GM23338 (cell line): Measurements from ENCODE around the gene CLIP2.

ENCODE experiments used
- CREB1 ChIP-seq: fragments of 250-450 bp; sonication (Bioruptor Pico); IDR thresholded peaks from 2 replicates; pipeline ENCODE4 v1.5.0; 2020; ENCODE audit warnings: low read depth, mild to moderate bottlenecking, moderate library complexity
- EZH2 ChIP-seq: fragments of 200-600 bp; sonication (generic); IDR thresholded peaks from one replicate; pipeline ENCODE4 v1.8.0; 2017; ENCODE audit warnings: antibody characterized with exemption, mild to moderate bottlenecking, low read depth; ENCODE audit not compliant: unreplicated experiment
- EZH2phosphoT487 ChIP-seq: fragments of 200-600 bp; sonication (generic); IDR thresholded peaks from one replicate; pipeline ENCODE4 v1.8.1; 2018; ENCODE audit warnings: antibody characterized with exemption; ENCODE audit not compliant: unreplicated experiment
- JUNB ChIP-seq: IDR thresholded peaks from one replicate; pipeline ENCODE4 v1.6.1; 2016; ENCODE audit warnings: antibody characterized with exemption; ENCODE audit not compliant: unreplicated experiment
- NANOG ChIP-seq: IDR thresholded peaks from 2 replicates; pipeline ENCODE4 v1.6.1; 2016; ENCODE audit warnings: antibody characterized with exemption, borderline replicate concordance
- POLR2AphosphoS5 ChIP-seq: IDR thresholded peaks from 2 replicates; pipeline ENCODE4 v1.6.1; 2016; ENCODE audit warnings: antibody characterized with exemption, low read depth
- STAT1 ChIP-seq: IDR thresholded peaks from one replicate; pipeline ENCODE4 v1.6.1; 2016; ENCODE audit warnings: antibody characterized with exemption; ENCODE audit not compliant: unreplicated experiment
- ZNF114 ChIP-seq: fragments of 250-450 bp; sonication (Bioruptor Pico); IDR thresholded peaks from 2 replicates; pipeline ENCODE4 v1.5.0; 2020; ENCODE audit warnings: mild to moderate bottlenecking, moderate library complexity
- ZNF331 ChIP-seq: fragments of 250-450 bp; sonication (Bioruptor Pico); IDR thresholded peaks from 2 replicates; pipeline ENCODE4 v1.5.0; 2020; ENCODE audit warnings: low read depth, mild to moderate bottlenecking, moderate library complexity
- TF ChIP-seq, protein P1 (sequence below): IDR thresholded peaks from 2 replicates; pipeline ENCODE4 v1.6.1; 2016; ENCODE audit warnings: antibody characterized with exemption
- TF ChIP-seq, protein P2 (sequence below), 2 experiments: fragments of 200-600 bp in 1 of 2; sonication (generic) in 1 of 2; conservative IDR thresholded peaks; 2 replicates each; pipeline versions ENCODE4 v1.5.1 to v1.6.1; 2016 to 2017; ENCODE audit warnings: antibody characterized with exemption in 2 of 2, low read depth in 2 of 2, mild to moderate bottlenecking in 2 of 2, moderate library complexity in 1 of 2
- TF ChIP-seq, protein P3 (sequence below): IDR thresholded peaks from one replicate; pipeline ENCODE4 v1.6.1; 2018; ENCODE audit warnings: antibody characterized with exemption; ENCODE audit not compliant: unreplicated experiment
- TF ChIP-seq, protein P4 (sequence below): fragments of 250-450 bp; sonication (Bioruptor Pico); IDR thresholded peaks from 2 replicates; pipeline ENCODE4 v1.5.0; 2020; ENCODE audit warnings: mild to moderate bottlenecking, moderate library complexity

DNA sequence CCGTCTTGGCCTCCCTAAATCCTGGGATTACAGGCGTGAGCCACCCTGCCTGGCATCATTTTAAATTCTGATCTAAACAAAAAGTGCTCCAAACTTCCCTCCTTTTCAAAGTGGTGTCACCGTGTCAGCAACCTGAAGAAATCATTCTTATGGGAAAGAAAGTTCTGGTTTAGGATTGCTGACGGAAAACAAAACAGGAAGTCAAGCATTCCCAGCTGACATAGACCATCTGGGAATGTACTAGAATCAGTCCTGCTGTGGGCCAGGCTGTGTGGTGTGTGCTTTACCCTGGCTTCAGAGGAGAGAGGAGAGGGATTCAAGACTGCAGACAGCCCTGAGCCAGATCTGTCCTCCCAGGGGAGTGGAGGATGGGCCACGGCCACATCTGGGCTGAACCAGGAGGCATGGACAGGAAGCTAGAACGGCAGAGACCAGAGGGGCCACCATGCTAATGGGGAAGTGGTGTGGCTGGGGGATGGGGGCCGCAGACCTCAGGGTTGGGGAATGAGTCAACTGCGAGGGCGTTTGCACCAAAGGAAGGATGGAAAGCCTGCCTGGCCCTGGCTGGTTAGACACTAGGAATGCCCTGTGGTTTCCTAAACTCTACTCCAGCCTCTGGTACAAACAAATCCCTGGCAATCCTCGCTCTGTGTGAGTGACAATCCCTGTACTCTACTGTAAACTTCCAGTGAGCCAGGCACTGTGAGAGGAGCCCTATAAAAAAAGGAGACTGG is 16.7 kb upstream of the CLIP2 start:
- TF ChIP-seq, protein P1, sequence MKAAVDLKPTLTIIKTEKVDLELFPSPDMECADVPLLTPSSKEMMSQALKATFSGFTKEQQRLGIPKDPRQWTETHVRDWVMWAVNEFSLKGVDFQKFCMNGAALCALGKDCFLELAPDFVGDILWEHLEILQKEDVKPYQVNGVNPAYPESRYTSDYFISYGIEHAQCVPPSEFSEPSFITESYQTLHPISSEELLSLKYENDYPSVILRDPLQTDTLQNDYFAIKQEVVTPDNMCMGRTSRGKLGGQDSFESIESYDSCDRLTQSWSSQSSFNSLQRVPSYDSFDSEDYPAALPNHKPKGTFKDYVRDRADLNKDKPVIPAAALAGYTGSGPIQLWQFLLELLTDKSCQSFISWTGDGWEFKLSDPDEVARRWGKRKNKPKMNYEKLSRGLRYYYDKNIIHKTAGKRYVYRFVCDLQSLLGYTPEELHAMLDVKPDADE: no peak
- TF ChIP-seq JUNB (no peak), POLR2AphosphoS5 (no peak), STAT1 (no peak), EZH2 (no peak), EZH2phosphoT487 (no peak), CREB1 (no peak), ZNF114 (CRISPR knock-in tag) (no peak), ZNF331 (no peak), NANOG (no peak)
- TF ChIP-seq, protein P2, sequence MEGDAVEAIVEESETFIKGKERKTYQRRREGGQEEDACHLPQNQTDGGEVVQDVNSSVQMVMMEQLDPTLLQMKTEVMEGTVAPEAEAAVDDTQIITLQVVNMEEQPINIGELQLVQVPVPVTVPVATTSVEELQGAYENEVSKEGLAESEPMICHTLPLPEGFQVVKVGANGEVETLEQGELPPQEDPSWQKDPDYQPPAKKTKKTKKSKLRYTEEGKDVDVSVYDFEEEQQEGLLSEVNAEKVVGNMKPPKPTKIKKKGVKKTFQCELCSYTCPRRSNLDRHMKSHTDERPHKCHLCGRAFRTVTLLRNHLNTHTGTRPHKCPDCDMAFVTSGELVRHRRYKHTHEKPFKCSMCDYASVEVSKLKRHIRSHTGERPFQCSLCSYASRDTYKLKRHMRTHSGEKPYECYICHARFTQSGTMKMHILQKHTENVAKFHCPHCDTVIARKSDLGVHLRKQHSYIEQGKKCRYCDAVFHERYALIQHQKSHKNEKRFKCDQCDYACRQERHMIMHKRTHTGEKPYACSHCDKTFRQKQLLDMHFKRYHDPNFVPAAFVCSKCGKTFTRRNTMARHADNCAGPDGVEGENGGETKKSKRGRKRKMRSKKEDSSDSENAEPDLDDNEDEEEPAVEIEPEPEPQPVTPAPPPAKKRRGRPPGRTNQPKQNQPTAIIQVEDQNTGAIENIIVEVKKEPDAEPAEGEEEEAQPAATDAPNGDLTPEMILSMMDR (conservative IDR thresholded peaks at IDR 0.05; ENCODE audit: low read depth in 2 of 2): no peak
- TF ChIP-seq, protein P3, sequence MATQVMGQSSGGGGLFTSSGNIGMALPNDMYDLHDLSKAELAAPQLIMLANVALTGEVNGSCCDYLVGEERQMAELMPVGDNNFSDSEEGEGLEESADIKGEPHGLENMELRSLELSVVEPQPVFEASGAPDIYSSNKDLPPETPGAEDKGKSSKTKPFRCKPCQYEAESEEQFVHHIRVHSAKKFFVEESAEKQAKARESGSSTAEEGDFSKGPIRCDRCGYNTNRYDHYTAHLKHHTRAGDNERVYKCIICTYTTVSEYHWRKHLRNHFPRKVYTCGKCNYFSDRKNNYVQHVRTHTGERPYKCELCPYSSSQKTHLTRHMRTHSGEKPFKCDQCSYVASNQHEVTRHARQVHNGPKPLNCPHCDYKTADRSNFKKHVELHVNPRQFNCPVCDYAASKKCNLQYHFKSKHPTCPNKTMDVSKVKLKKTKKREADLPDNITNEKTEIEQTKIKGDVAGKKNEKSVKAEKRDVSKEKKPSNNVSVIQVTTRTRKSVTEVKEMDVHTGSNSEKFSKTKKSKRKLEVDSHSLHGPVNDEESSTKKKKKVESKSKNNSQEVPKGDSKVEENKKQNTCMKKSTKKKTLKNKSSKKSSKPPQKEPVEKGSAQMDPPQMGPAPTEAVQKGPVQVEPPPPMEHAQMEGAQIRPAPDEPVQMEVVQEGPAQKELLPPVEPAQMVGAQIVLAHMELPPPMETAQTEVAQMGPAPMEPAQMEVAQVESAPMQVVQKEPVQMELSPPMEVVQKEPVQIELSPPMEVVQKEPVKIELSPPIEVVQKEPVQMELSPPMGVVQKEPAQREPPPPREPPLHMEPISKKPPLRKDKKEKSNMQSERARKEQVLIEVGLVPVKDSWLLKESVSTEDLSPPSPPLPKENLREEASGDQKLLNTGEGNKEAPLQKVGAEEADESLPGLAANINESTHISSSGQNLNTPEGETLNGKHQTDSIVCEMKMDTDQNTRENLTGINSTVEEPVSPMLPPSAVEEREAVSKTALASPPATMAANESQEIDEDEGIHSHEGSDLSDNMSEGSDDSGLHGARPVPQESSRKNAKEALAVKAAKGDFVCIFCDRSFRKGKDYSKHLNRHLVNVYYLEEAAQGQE: no peak
- TF ChIP-seq, protein P4, sequence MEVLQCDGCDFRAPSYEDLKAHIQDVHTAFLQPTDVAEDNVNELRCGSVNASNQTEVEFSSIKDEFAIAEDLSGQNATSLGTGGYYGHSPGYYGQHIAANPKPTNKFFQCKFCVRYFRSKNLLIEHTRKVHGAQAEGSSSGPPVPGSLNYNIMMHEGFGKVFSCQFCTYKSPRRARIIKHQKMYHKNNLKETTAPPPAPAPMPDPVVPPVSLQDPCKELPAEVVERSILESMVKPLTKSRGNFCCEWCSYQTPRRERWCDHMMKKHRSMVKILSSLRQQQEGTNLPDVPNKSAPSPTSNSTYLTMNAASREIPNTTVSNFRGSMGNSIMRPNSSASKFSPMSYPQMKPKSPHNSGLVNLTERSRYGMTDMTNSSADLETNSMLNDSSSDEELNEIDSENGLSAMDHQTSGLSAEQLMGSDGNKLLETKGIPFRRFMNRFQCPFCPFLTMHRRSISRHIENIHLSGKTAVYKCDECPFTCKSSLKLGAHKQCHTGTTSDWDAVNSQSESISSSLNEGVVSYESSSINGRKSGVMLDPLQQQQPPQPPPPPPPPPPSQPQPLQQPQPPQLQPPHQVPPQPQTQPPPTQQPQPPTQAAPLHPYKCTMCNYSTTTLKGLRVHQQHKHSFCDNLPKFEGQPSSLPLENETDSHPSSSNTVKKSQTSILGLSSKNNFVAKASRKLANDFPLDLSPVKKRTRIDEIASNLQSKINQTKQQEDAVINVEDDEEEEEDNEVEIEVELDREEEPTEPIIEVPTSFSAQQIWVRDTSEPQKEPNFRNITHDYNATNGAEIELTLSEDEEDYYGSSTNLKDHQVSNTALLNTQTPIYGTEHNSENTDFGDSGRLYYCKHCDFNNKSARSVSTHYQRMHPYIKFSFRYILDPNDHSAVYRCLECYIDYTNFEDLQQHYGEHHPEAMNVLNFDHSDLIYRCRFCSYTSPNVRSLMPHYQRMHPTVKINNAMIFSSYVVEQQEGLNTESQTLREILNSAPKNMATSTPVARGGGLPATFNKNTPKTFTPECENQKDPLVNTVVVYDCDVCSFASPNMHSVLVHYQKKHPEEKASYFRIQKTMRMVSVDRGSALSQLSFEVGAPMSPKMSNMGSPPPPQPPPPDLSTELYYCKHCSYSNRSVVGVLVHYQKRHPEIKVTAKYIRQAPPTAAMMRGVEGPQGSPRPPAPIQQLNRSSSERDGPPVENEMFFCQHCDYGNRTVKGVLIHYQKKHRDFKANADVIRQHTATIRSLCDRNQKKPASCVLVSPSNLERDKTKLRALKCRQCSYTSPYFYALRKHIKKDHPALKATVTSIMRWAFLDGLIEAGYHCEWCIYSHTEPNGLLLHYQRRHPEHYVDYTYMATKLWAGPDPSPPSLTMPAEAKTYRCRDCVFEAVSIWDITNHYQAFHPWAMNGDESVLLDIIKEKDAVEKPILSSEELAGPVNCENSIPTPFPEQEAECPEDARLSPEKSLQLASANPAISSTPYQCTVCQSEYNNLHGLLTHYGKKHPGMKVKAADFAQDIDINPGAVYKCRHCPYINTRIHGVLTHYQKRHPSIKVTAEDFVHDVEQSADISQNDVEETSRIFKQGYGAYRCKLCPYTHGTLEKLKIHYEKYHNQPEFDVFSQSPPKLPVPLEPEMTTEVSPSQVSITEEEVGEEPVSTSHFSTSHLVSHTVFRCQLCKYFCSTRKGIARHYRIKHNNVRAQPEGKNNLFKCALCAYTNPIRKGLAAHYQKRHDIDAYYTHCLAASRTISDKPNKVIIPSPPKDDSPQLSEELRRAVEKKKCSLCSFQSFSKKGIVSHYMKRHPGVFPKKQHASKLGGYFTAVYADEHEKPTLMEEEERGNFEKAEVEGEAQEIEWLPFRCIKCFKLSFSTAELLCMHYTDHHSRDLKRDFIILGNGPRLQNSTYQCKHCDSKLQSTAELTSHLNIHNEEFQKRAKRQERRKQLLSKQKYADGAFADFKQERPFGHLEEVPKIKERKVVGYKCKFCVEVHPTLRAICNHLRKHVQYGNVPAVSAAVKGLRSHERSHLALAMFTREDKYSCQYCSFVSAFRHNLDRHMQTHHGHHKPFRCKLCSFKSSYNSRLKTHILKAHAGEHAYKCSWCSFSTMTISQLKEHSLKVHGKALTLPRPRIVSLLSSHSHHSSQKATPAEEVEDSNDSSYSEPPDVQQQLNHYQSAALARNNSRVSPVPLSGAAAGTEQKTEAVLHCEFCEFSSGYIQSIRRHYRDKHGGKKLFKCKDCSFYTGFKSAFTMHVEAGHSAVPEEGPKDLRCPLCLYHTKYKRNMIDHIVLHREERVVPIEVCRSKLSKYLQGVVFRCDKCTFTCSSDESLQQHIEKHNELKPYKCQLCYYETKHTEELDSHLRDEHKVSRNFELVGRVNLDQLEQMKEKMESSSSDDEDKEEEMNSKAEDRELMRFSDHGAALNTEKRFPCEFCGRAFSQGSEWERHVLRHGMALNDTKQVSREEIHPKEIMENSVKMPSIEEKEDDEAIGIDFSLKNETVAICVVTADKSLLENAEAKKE (CRISPR knock-in tag): no peak
